MM.1S (cell line): ENCODE data around the gene CAMSAP1.

Experiments used
- EZH2 ChIP-seq: fragments of 300-600 bp; sonication (generic); optimal IDR thresholded peaks from 2 replicates; pipeline ENCODE3; 2017; ENCODE audit warnings: low read depth, mild to moderate bottlenecking, antibody characterized with exemption, low read length, mixed read lengths
- TF ChIP-seq, protein P1 (sequence below): fragments of 300-600 bp; sonication (generic); IDR thresholded peaks from 2 replicates; pipeline ENCODE4 v1.5.1; 2016; ENCODE audit warnings: antibody characterized with exemption, low read length, mixed read lengths

- no peak for TF ChIP-seq EZH2
- TF ChIP-seq, protein P1, sequence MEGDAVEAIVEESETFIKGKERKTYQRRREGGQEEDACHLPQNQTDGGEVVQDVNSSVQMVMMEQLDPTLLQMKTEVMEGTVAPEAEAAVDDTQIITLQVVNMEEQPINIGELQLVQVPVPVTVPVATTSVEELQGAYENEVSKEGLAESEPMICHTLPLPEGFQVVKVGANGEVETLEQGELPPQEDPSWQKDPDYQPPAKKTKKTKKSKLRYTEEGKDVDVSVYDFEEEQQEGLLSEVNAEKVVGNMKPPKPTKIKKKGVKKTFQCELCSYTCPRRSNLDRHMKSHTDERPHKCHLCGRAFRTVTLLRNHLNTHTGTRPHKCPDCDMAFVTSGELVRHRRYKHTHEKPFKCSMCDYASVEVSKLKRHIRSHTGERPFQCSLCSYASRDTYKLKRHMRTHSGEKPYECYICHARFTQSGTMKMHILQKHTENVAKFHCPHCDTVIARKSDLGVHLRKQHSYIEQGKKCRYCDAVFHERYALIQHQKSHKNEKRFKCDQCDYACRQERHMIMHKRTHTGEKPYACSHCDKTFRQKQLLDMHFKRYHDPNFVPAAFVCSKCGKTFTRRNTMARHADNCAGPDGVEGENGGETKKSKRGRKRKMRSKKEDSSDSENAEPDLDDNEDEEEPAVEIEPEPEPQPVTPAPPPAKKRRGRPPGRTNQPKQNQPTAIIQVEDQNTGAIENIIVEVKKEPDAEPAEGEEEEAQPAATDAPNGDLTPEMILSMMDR = no peak
Observed at GRCh38 chr9:135848341-135849047, 58.9 kb downstream of the CAMSAP1 start.
